GM23338 (cell line): ENCODE data around the gene EFS. TPM values are rescaled to one million over a fixed set of nuclear protein-coding genes. Genes with fewer than 3 reads are reported as not detected.

Source experiments
- ATAC-seq: fragments of 200-7000 bp; cut with Tn5 transposase; 3 replicates; pipeline ENCODE4 v1.9.1; 2020
- DNase-seq: peaks from one replicate; pipeline ENCODE4 v3.0.0-alpha.2; 2015; ENCODE audit warnings: low spot score
- H2AFZ ChIP-seq: fragments of 200-600 bp; sonication (generic); 2 replicates; pipeline ENCODE4 v1.8.0; 2016; ENCODE audit warnings: antibody characterized with exemption, mild to moderate bottlenecking, moderate library complexity
- H3F3A ChIP-seq: fragments of 200-600 bp; sonication (generic); replicated peaks from 2 replicates; pipeline ENCODE4 v1.8.0; 2017; ENCODE audit warnings: antibody characterized with exemption, mixed run types, low read depth
- H3K27ac ChIP-seq: fragments of 200-600 bp; sonication (generic); 2 replicates; pipeline ENCODE4 v1.6.1; 2016; ENCODE audit warnings: low read depth
- H3K27me3 ChIP-seq: fragments of 200-600 bp; sonication (generic); 2 replicates; pipeline ENCODE4 v1.8.0; 2016; ENCODE audit warnings: mild to moderate bottlenecking, mixed run types, moderate library complexity; ENCODE audit not compliant: insufficient read depth
- H3K36me3 ChIP-seq: fragments of 200-600 bp; sonication (generic); 2 replicates; pipeline ENCODE4 v1.8.0; 2016; ENCODE audit warnings: mild to moderate bottlenecking; ENCODE audit not compliant: insufficient read depth
- H3K4me1 ChIP-seq: fragments of 200-600 bp; sonication (generic); 2 replicates; pipeline ENCODE4 v1.8.0; 2016; ENCODE audit warnings: mild to moderate bottlenecking, moderate library complexity; ENCODE audit not compliant: insufficient read depth
- H3K4me2 ChIP-seq: fragments of 200-600 bp; sonication (generic); 2 replicates; pipeline ENCODE4 v1.7.1; 2017; ENCODE audit warnings: mixed run types
- H3K4me3 ChIP-seq: fragments of 200-600 bp; sonication (generic); 2 replicates; pipeline ENCODE4 v1.6.1; 2016; ENCODE audit warnings: mixed run types
- H3K79me2 ChIP-seq: fragments of 200-600 bp; sonication (generic); replicated peaks from 2 replicates; pipeline ENCODE4 v1.8.0; 2017; ENCODE audit warnings: mild to moderate bottlenecking; ENCODE audit not compliant: insufficient read depth
- H3K9me2 ChIP-seq: fragments of 200-600 bp; sonication (generic); 2 replicates; pipeline ENCODE4 v1.8.0; 2017; ENCODE audit not compliant: insufficient read depth
- H4K20me1 ChIP-seq: fragments of 200-600 bp; sonication (generic); replicated peaks from 2 replicates; pipeline ENCODE4 v1.8.0; 2017; ENCODE audit warnings: mild to moderate bottlenecking; ENCODE audit not compliant: insufficient read depth
- H3K27ac Mint-ChIP-seq: 2 replicates; pipeline ENCODE4 v1.8.0; 2020; ENCODE audit warnings: inconsistent platforms, mild to moderate bottlenecking, moderate library complexity, mixed read lengths
- H3K27me3 Mint-ChIP-seq: 3 replicates; pipeline ENCODE4 v1.8.0; 2022; ENCODE audit warnings: low read depth, mild to moderate bottlenecking, moderate library complexity, mixed read lengths, inconsistent platforms; ENCODE audit not compliant: insufficient read depth, poor library complexity
- H3K36me3 Mint-ChIP-seq: 3 replicates; pipeline ENCODE4 v1.8.0; 2021; ENCODE audit warnings: low read depth, mild to moderate bottlenecking, inconsistent platforms, moderate library complexity, mixed read lengths
- H3K4me1 Mint-ChIP-seq: 3 replicates; pipeline ENCODE4 v1.8.0; 2020; ENCODE audit warnings: mild to moderate bottlenecking, inconsistent platforms, mixed read lengths
- H3K4me3 Mint-ChIP-seq: 3 replicates; pipeline ENCODE4 v1.8.0; 2021; ENCODE audit warnings: moderate library complexity, mild to moderate bottlenecking, inconsistent platforms, mixed read lengths
- H3K9me3 Mint-ChIP-seq: 3 replicates; pipeline ENCODE4 v1.8.0; 2020; ENCODE audit warnings: moderate library complexity, mild to moderate bottlenecking, inconsistent platforms, mixed read lengths
- CTCF ChIP-seq, 2 experiments: fragments of 200-600 bp in 1 of 2; sonication (generic) in 1 of 2; conservative IDR thresholded peaks; 2 replicates each; pipeline versions ENCODE4 v1.5.1 to v1.6.1; 2016 to 2017; ENCODE audit warnings: antibody characterized with exemption in 2 of 2, low read depth in 2 of 2, mild to moderate bottlenecking in 2 of 2, moderate library complexity in 1 of 2
- ETS1 ChIP-seq: IDR thresholded peaks from 2 replicates; pipeline ENCODE4 v1.6.1; 2016; ENCODE audit warnings: antibody characterized with exemption
- EZH2 ChIP-seq: fragments of 200-600 bp; sonication (generic); IDR thresholded peaks from one replicate; pipeline ENCODE4 v1.8.0; 2017; ENCODE audit warnings: antibody characterized with exemption, mild to moderate bottlenecking, low read depth; ENCODE audit not compliant: unreplicated experiment
- EZH2phosphoT487 ChIP-seq: fragments of 200-600 bp; sonication (generic); IDR thresholded peaks from one replicate; pipeline ENCODE4 v1.8.1; 2018; ENCODE audit warnings: antibody characterized with exemption; ENCODE audit not compliant: unreplicated experiment
- JUNB ChIP-seq: IDR thresholded peaks from one replicate; pipeline ENCODE4 v1.6.1; 2016; ENCODE audit warnings: antibody characterized with exemption; ENCODE audit not compliant: unreplicated experiment
- ZNF114 ChIP-seq: fragments of 250-450 bp; sonication (Bioruptor Pico); IDR thresholded peaks from 2 replicates; pipeline ENCODE4 v1.5.0; 2020; ENCODE audit warnings: mild to moderate bottlenecking, moderate library complexity
- ZNF331 ChIP-seq: fragments of 250-450 bp; sonication (Bioruptor Pico); IDR thresholded peaks from 2 replicates; pipeline ENCODE4 v1.5.0; 2020; ENCODE audit warnings: low read depth, mild to moderate bottlenecking, moderate library complexity
- polyA plus RNA-seq: library from polyadenylated mRNA; unstranded; fragments of >200 nt; fragmentation: Nextera tagmentation; extraction: Ambion mirVana; gene quantifications from 2 replicates; pipeline ENCODE4 v1.2.1, GENCODE V29; 2016
- total RNA-seq: library from RNA; depleted of rRNA; stranded (reverse); fragments of >200 nt; shearing (Covaris generic); gene quantifications from 2 replicates; pipeline ENCODE4 v1.2.3, GENCODE V29; 2014
- TF ChIP-seq, protein P1 (sequence below): fragments of 250-450 bp; sonication (Bioruptor Pico); IDR thresholded peaks from 2 replicates; pipeline ENCODE4 v1.5.0; 2020; ENCODE audit warnings: mild to moderate bottlenecking, moderate library complexity

Gene EFS
- total and polyA plus RNA-seq, 2 experiments from 2014 or later: 5.1 to 18.9 TPM

- TF ChIP-seq, protein P1, sequence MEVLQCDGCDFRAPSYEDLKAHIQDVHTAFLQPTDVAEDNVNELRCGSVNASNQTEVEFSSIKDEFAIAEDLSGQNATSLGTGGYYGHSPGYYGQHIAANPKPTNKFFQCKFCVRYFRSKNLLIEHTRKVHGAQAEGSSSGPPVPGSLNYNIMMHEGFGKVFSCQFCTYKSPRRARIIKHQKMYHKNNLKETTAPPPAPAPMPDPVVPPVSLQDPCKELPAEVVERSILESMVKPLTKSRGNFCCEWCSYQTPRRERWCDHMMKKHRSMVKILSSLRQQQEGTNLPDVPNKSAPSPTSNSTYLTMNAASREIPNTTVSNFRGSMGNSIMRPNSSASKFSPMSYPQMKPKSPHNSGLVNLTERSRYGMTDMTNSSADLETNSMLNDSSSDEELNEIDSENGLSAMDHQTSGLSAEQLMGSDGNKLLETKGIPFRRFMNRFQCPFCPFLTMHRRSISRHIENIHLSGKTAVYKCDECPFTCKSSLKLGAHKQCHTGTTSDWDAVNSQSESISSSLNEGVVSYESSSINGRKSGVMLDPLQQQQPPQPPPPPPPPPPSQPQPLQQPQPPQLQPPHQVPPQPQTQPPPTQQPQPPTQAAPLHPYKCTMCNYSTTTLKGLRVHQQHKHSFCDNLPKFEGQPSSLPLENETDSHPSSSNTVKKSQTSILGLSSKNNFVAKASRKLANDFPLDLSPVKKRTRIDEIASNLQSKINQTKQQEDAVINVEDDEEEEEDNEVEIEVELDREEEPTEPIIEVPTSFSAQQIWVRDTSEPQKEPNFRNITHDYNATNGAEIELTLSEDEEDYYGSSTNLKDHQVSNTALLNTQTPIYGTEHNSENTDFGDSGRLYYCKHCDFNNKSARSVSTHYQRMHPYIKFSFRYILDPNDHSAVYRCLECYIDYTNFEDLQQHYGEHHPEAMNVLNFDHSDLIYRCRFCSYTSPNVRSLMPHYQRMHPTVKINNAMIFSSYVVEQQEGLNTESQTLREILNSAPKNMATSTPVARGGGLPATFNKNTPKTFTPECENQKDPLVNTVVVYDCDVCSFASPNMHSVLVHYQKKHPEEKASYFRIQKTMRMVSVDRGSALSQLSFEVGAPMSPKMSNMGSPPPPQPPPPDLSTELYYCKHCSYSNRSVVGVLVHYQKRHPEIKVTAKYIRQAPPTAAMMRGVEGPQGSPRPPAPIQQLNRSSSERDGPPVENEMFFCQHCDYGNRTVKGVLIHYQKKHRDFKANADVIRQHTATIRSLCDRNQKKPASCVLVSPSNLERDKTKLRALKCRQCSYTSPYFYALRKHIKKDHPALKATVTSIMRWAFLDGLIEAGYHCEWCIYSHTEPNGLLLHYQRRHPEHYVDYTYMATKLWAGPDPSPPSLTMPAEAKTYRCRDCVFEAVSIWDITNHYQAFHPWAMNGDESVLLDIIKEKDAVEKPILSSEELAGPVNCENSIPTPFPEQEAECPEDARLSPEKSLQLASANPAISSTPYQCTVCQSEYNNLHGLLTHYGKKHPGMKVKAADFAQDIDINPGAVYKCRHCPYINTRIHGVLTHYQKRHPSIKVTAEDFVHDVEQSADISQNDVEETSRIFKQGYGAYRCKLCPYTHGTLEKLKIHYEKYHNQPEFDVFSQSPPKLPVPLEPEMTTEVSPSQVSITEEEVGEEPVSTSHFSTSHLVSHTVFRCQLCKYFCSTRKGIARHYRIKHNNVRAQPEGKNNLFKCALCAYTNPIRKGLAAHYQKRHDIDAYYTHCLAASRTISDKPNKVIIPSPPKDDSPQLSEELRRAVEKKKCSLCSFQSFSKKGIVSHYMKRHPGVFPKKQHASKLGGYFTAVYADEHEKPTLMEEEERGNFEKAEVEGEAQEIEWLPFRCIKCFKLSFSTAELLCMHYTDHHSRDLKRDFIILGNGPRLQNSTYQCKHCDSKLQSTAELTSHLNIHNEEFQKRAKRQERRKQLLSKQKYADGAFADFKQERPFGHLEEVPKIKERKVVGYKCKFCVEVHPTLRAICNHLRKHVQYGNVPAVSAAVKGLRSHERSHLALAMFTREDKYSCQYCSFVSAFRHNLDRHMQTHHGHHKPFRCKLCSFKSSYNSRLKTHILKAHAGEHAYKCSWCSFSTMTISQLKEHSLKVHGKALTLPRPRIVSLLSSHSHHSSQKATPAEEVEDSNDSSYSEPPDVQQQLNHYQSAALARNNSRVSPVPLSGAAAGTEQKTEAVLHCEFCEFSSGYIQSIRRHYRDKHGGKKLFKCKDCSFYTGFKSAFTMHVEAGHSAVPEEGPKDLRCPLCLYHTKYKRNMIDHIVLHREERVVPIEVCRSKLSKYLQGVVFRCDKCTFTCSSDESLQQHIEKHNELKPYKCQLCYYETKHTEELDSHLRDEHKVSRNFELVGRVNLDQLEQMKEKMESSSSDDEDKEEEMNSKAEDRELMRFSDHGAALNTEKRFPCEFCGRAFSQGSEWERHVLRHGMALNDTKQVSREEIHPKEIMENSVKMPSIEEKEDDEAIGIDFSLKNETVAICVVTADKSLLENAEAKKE: no peak
- TF ChIP-seq ZNF114 (CRISPR knock-in tag): no peak
- no peak for TF ChIP-seq CTCF (conservative IDR thresholded peaks at IDR 0.05; ENCODE audit: low read depth in 2 of 2)
- TF ChIP-seq EZH2: no peak
These were observed 16.7 kb downstream of the EFS start (continued) for GRCh38 chr14:23348297-23348655.

- H3K9me3 Mint-ChIP-seq: no peaks in the 10 kb centered on the region; the same call in 2 of the 3 replicates
- TF ChIP-seq ZNF114 (CRISPR knock-in tag): no peak
- no peak for TF ChIP-seq EZH2phosphoT487
- no peak for TF ChIP-seq ETS1
- no peak for TF ChIP-seq ZNF331 (CRISPR knock-in tag)
- TF ChIP-seq JUNB: no peak
- TF ChIP-seq EZH2: no peak
These were observed 17.3 kb downstream of the EFS start for GRCh38 chr14:23347406-23348296.

More at GRCh38 chr14:23347406-23348296, 17.3 kb downstream of the EFS start:
- no peak overlapping the region for H3K4me2 ChIP-seq
- no peak for ATAC-seq
- H3K27me3 ChIP-seq: peaks cover 15% of the 10 kb centered on the region
- H2AFZ ChIP-seq: no peak overlapping the region
- no peaks in the 10 kb centered on the region for H3K36me3 ChIP-seq
- Mint-ChIP-seq H3K4me3 (no peak overlapping the region), H3K27ac (no peak overlapping the region; the same call in 1 of the 2 replicates), H3K4me1 (peaks cover 17% of the 10 kb centered on the region), H3K27me3 (peaks cover 6% of the 10 kb centered on the region), H3K36me3 (peaks cover 9% of the 10 kb centered on the region)
- no peak for DNase-seq
- peaks cover 6% of the 10 kb centered on the region; the same call in 1 of the 2 replicates for H3F3A ChIP-seq
- H3K79me2 ChIP-seq: no peaks in the 10 kb centered on the region
- no peaks in the 10 kb centered on the region for H3K9me2 ChIP-seq
- H4K20me1 ChIP-seq: peaks cover 5% of the 10 kb centered on the region; the same call in 1 of the 2 replicates
- no peak overlapping the region for H3K4me3 ChIP-seq
- no peak overlapping the region for H3K27ac ChIP-seq
- H3K4me1 ChIP-seq: peaks cover 15% of the 10 kb centered on the region
